DMS 273 (cell line): ENCODE data around the gene DCPS.
"Not testable (repeated sequence)": the region's sequence is repeated elsewhere in the genome, so short reads cannot be mapped to it uniquely, and the experiment has no call there.

ENCODE experiments used
- DNase-seq: peaks from one replicate; lab custom pipeline; 2025; ENCODE audit not compliant: unreplicated experiment; lab: John Stamatoyannopoulos, UW

DCPS gene

GRCh38 chr11:126357969-126358762 lies 54.3 kb downstream of the DCPS start:
- peak; percentile 19 for DNase-seq

DNA sequence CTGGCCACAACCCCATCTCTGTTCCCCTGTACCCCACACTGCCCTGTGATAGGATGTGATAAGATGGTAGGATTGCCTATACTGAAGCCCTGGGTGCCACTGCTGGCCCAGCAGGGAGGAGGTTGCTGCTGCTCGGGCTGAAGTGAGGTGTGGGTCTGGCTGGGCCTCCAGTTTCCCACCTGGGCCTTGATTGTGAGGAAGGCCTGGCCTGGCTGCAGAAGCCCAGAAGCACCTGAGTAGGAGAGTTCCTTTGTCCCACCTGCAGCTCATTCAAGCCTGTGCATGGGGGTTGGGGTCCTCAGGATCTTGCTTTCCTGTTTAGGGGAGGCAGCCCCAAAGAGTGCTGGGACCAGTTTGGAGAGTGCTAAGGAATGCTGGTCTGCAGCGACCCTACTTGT lies 54.9 kb downstream of the DCPS start:
- no peak for DNase-seq

DNA sequence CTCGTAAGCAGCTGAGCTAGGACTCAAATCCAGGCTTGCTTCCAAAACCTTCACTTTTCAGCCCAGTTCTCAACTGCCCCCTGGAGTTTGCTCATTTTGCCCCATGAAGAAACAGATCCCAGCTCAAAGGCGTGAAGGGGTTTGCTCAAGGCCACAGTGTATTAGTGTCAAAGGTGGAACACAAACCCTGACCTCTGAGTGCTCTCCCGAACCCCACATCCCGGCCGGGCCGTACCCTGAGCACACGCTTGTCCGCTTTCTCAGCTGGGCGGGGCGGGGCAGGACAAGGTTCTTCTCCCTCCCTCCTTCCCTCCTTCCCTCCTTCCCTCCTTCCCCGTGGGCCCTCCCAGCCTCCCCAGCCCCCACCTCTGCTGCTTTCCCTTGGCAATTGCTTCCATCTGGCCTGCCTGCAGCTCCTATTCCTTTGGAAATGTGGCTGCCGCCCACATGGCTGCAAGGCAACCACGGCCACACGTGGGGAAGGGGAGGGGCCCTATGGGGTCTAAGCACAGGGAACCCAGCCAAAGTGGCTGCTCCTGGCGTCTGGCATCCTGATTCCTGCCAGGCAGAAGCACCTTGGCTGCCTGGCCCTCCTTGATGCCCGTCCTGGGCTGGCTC lies 55.7 kb downstream of the DCPS start:
- DNase-seq = peak; percentile 97

DNA sequence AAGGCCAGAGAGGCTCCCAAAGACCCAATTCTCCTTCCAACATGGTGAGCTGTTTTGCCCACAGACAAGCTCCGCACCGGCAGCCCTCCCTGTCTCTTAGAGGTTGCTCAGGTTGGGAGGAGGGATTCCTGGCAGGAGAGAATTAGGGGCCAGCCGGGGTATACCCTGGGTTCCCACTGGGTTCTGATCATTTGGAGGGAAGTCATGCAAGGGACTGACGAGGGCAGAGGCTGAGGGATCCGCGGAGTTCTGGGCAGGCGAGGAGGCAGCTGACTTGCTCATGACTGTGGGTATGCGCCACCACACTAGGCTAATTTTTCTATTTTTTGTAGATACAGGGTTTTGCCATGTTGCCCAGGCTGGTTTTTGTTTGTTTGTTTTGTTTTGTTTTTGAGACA lies 56.2 kb downstream of the DCPS start:
- no peak for DNase-seq

- no peak for DNase-seq
These were observed 57.5 kb downstream of the DCPS start for GRCh38 chr11:126361400-126361799.

DNA sequence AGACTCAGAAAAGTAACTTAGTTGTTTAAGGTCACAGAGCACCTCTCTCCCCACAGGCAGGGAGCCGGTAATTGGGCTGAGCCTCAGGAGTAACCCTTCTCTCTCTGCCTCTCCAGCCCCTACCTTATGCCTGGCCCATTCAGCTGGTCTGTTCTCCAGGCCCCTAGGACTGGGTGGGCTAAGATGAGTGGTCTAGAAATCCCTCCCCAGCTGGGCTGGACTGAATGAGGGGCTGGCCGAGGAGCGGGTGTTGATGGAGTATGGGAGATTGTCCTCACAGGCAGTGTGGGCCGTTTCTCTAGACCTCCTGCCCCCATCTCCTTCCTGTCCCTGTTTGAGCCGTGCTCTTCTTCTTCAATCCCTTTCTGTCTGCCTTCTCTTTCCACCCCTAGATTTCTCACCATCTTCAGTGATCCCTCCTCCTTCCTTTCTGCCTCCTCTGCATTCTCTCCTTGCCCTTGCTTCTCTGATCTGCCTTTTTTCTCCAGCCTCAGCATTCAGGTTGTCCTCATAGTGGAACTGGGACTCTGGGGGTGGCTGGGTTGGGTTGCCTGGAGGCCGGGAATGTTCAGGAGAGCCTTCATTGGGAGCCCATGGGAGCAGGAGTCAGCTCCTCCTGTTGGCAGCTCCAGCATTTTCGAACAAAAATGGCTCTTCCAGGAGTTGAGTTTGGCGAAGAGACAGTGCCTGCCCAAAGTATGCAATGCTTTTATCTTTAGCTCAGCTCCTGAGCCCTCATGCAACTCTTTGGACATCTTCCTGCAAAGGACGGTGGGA lies 59.2 kb downstream of the DCPS start:
- no peak for DNase-seq

- no peak for DNase-seq
These were observed 59.9 kb downstream of the DCPS start for GRCh38 chr11:126363706-126364248.

GRCh38 chr11:126364735-126365134 lies 60.9 kb downstream of the DCPS start:
- not testable (repeated sequence) for DNase-seq

DNA sequence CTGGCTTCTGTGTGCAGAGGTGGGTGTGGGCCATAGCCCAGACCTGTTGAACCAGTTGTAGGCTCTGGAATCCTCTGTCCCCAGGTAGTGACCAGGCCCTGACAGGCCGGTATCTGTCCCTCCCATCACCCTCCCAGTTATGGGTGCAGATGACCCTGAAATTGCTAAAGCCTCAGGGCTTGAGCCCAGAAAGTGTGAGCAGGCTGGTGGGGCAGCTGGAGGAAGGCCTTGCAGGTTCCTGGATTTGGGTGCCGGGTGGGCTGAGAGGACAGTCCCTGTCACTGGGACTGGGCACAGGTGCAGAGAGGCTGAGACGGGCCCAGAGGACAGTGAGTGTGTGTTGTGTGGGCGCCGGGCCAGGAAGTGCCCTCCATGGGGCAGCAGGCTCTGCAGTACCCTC lies 61.6 kb downstream of the DCPS start:
- DNase-seq = not testable (repeated sequence)

- peak; percentile 22 for DNase-seq
These were observed 62.4 kb downstream of the DCPS start for GRCh38 chr11:126366064-126366822.

- not testable (repeated sequence) for DNase-seq
These were observed 63.2 kb downstream of the DCPS start for GRCh38 chr11:126366823-126367654.

DNA sequence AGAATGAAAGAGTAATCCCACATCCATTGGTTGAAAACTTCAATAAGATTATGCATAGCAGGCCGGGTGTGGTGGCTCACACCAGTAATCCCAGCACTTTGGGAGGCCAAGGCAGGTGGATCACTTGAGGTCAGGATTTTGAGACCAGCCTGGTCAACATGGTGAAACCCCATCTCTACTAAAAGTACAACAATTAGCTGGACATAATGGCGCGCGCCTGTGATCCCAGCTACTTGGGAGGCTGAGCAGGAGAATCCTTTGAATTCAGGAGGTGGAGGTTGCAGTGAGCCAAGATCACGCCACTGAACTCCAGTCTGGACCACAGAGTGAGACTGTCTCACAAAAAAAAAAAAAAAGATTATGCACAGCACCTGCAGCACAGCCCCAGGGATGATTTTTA lies 63.9 kb downstream of the DCPS start:
- not testable (repeated sequence) for DNase-seq

DNA sequence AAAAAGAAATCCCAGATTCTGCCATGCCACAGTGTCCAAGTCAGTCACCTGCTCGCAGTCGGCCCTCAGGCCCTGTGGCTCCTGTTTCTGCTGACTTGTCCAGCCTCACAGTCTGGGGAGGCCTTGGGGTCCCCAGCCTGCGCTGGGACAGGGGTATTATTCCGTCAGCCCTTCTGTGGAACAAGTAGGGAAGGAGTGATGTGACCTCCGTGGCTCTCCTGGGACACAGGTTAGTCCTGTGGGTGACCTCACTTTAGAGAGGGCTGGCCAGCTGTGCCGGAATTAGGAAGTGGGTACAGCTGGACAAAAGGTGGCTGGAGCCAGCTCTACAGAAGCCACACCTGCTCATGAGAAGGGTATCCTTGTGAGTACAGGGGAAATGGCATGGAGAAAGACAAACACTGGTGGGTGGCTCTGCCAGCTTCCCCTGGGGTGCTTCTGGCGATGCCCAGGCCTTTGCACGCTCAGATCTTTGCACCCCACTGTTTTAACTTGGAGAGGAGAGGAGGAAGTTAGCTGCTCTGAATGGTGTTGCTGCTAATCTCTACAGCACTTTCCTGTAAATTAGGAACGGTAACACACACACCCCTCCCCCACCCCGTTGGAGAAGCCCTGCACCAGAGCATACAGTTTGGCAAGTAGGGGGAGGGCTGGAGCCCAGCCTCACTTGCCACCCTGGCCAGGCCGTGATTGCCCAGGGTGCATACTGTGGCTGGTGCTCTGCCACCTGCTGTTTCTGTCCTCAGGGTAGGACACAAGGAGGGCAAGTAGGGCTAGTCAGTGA lies 64.7 kb downstream of the DCPS start:
- not testable (repeated sequence) for DNase-seq

DNA sequence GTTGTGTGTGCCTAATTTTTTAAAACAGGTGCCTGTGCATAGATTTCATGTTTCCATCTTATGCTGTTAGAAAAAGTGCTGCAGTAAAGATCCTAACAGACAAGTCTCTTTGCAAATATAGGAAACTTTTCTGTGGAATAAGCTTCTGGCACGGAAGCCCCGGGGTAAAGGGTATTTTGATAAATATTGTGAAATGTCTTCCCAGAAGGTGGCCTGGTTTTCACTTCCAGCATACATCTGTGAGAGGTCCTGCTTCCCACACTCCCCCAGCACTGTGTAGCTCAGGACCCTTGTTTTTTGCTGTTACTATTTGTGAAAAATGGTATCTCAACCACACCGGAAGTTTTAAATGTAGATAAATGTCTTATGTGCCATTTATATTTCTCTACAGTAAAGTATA lies 66.2 kb downstream of the DCPS start:
- no peak for DNase-seq

GRCh38 chr11:126371595-126371994 lies 67.7 kb downstream of the DCPS start:
- no peak for DNase-seq

DNA sequence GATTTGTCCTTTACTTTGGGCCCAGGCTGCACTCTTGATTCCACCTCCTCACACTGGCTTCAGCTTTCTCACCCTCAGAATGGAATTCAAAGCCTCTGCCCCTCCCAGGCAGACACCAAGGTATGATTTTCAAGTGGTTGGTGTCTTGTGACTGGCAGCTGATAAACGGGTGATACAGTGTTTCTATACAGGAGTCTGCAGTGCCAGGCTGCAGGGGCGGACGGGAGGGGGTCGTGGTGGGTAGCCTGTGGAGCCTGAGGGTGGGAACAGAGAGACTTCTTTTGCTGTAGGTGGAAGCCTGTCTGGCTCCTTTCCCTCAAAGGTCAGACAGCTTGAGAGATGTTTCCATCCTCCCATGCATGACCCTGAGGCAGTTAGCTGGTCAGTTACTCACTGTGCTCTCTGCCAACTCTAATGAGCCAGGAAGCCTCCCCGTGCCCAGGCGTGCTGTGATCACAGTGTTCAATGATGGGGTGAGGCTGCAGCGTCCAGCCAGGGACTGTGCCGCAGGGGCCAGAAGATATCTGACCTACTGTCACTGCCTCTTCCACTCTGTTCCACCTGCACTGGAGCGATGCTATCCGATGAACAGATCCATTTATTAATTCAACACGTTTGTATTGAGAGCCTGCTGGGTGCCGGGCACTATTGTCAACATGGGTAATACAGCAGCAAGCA lies 69.7 kb downstream of the DCPS start:
- DNase-seq = not testable (repeated sequence)

DNA sequence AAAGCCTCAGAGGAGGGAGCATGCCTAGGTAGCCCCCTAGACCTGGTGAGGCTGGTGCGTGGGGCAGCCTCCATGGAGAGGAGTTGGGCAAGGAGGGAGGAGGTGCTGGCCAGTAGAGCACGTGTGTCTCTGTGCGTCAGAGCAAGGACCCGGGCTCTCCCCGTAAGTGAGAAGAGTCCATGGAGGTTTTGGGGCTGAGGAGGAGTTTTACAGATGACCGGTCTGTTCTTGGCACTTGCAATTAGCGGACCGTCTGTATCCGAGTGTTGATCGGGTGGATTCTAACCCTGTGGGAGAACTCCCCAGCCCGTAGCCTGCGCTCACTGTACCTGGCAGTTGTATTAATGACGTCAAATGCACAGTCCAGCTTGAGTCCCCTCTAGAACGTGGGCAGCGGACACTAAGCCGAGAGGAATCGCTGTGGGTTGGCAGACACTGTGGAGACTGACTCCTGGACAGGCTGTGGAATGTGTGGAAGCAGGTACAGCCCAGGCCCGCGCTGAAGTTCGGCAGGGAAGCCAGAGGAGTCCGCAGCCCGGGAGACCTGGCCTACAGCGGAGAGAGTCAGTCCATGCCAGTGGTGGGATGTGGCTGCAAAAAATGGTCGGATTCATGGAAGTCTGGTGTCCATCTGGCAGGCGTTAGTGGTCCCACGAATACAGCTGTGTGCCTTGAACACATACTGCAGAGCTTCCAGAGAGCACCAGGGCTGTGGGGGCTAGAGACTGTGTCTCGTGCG lies 70.9 kb downstream of the DCPS start:
- DNase-seq = not testable (repeated sequence)

- no peak for DNase-seq
These were observed 71.9 kb downstream of the DCPS start for GRCh38 chr11:126375726-126376125.
